KMS-11 (cell line): ENCODE data around the gene TRIM5.

Source experiments
- H2AFZ ChIP-seq: fragments of 200-600 bp; sonication (generic); 2 replicates; pipeline ENCODE4 v1.6.1; 2016; ENCODE audit warnings: antibody characterized with exemption, mixed run types, low read depth
- H3K27ac ChIP-seq: fragments of 200-600 bp; sonication (generic); 2 replicates; pipeline ENCODE4 v1.6.1; 2016; ENCODE audit warnings: mild to moderate bottlenecking, mixed run types
- H3K27me3 ChIP-seq: fragments of 200-600 bp; sonication (generic); 2 replicates; pipeline ENCODE4 v1.6.1; 2017; ENCODE audit warnings: mild to moderate bottlenecking, low read depth, mixed run types, moderate library complexity; ENCODE audit not compliant: insufficient read depth
- H3K36me3 ChIP-seq: fragments of 200-600 bp; sonication (generic); 2 replicates; pipeline ENCODE4 v1.6.1; 2017; ENCODE audit warnings: mild to moderate bottlenecking, mixed run types; ENCODE audit not compliant: insufficient read depth
- H3K4me1 ChIP-seq: fragments of 200-600 bp; sonication (generic); 2 replicates; pipeline ENCODE4 v1.6.1; 2016; ENCODE audit warnings: mild to moderate bottlenecking, low read depth, mixed run types; ENCODE audit not compliant: poor library complexity, severe bottlenecking
- H3K4me2 ChIP-seq: fragments of 200-600 bp; sonication (generic); 2 replicates; pipeline ENCODE4 v1.7.0; 2016; ENCODE audit warnings: mild to moderate bottlenecking, mixed run types
- H3K4me3 ChIP-seq: fragments of 200-600 bp; sonication (generic); IDR thresholded peaks from 2 replicates; pipeline ENCODE4 v1.6.1; 2017; ENCODE audit warnings: low read depth, low read length, mixed read lengths; ENCODE audit not compliant: insufficient read depth
- H3K79me2 ChIP-seq: fragments of 200-600 bp; sonication (generic); 2 replicates; pipeline ENCODE4 v1.6.1; 2016; ENCODE audit warnings: low read depth, mixed run types; ENCODE audit not compliant: insufficient read depth
- H3K9ac ChIP-seq: fragments of 200-600 bp; sonication (generic); 2 replicates; pipeline ENCODE4 v1.6.1; 2016; ENCODE audit warnings: mild to moderate bottlenecking, mixed run types
- H4K20me1 ChIP-seq: fragments of 200-600 bp; sonication (generic); 2 replicates; pipeline ENCODE4 v1.6.1; 2016; ENCODE audit warnings: mild to moderate bottlenecking, mixed run types; ENCODE audit not compliant: insufficient read depth
- CTCF ChIP-seq: fragments of 200-600 bp; sonication (generic); conservative IDR thresholded peaks from 2 replicates; pipeline ENCODE4 v1.6.1; 2017; ENCODE audit warnings: low read depth, mild to moderate bottlenecking, antibody characterized with exemption, low read length, moderate library complexity, mixed read lengths

The TRIM5 gene

GRCh38 chr11:5674391-5674790, 10.5 kb downstream of the TRIM5 start:
- H4K20me1 ChIP-seq: no peaks in the 10 kb centered on the region
- H3K36me3 ChIP-seq: no peaks in the 10 kb centered on the region
- no peaks in the 10 kb centered on the region for H3K4me1 ChIP-seq
- no peak overlapping the region for H3K4me2 ChIP-seq
- TF ChIP-seq CTCF: no peak
- H3K4me3 ChIP-seq: no peak overlapping the region
- H3K27me3 ChIP-seq: no peaks in the 10 kb centered on the region
- no peak overlapping the region for H2AFZ ChIP-seq
- no peak overlapping the region for H3K9ac ChIP-seq
- H3K27ac ChIP-seq: no peak overlapping the region
- no peaks in the 10 kb centered on the region for H3K79me2 ChIP-seq

- H3K27me3 ChIP-seq: no peaks in the 10 kb centered on the region
- no peaks in the 10 kb centered on the region for H4K20me1 ChIP-seq
- no peak overlapping the region for H3K4me2 ChIP-seq
- no peak overlapping the region for H3K4me3 ChIP-seq
- H3K4me1 ChIP-seq: no peaks in the 10 kb centered on the region
- no peak overlapping the region for H3K9ac ChIP-seq
- H3K27ac ChIP-seq: no peak overlapping the region
- no peaks in the 10 kb centered on the region for H3K36me3 ChIP-seq
- no peak for TF ChIP-seq CTCF
- H3K79me2 ChIP-seq: no peaks in the 10 kb centered on the region
- no peak overlapping the region for H2AFZ ChIP-seq
Observed at GRCh38 chr11:5671831-5672230, 13.0 kb downstream of the TRIM5 start.

GRCh38 chr11:5666402-5666793, 18.5 kb downstream of the TRIM5 start:
- no peaks in the 10 kb centered on the region for H4K20me1 ChIP-seq
- H3K79me2 ChIP-seq: no peaks in the 10 kb centered on the region
- H2AFZ ChIP-seq: no peak overlapping the region
- no peak overlapping the region for H3K4me3 ChIP-seq
- H3K27me3 ChIP-seq: no peaks in the 10 kb centered on the region
- TF ChIP-seq CTCF: no peak
- no peaks in the 10 kb centered on the region for H3K36me3 ChIP-seq
- no peak overlapping the region for H3K9ac ChIP-seq
- H3K4me1 ChIP-seq: no peaks in the 10 kb centered on the region
- H3K4me2 ChIP-seq: no peak overlapping the region
- no peak overlapping the region for H3K27ac ChIP-seq

- H3K27me3 ChIP-seq: no peaks in the 10 kb centered on the region
- no peak overlapping the region for H3K4me2 ChIP-seq
- no peak overlapping the region for H2AFZ ChIP-seq
- H3K4me3 ChIP-seq: no peak overlapping the region
- H3K9ac ChIP-seq: no peak overlapping the region
- no peak for TF ChIP-seq CTCF
- H3K36me3 ChIP-seq: no peaks in the 10 kb centered on the region
- H3K79me2 ChIP-seq: no peaks in the 10 kb centered on the region
- H3K27ac ChIP-seq: no peak overlapping the region
- H4K20me1 ChIP-seq: no peaks in the 10 kb centered on the region
- H3K4me1 ChIP-seq: no peaks in the 10 kb centered on the region
Observed at GRCh38 chr11:5665746-5666401, 19.0 kb downstream of the TRIM5 start.
